RPMI8226 (cell line): ENCODE results near the gene BDNF.
A peak's percentile ranks its signal among the peaks of the same experiment; 100 is the strongest.
"Not testable (repeated sequence)": the region's sequence is repeated elsewhere in the genome, so short reads cannot be mapped to it uniquely, and the experiment has no call there.

Source experiments
- DNase-seq: peaks from one replicate; pipeline ENCODE4 v3.0.0-alpha.2; 2015

Gene BDNF

GRCh38 chr11:27700351-27701301 is at the start of gene BDNF:
TSS of gene BDNF (minus strand) at chr11:27700455. CDS start at chr11:27658564, 41,891 bp downstream.
- DNase-seq: no peak

- no peak for DNase-seq
Measured at GRCh38 chr11:27740362-27741013, 40.2 kb upstream of the BDNF start.

- no peak for DNase-seq
Measured at GRCh38 chr11:27735281-27735680, 35.0 kb upstream of the BDNF start.

GRCh38 chr11:27731803-27732202 is 31.5 kb upstream of the BDNF start:
- DNase-seq: not testable (repeated sequence)

- no peak for DNase-seq
Measured at GRCh38 chr11:27726981-27727380, 26.7 kb upstream of the BDNF start.

GRCh38 chr11:27723687-27724086 is 23.4 kb upstream of the BDNF start:
- no peak for DNase-seq

- DNase-seq: no peak
Measured at GRCh38 chr11:27722953-27723344, 22.7 kb upstream of the BDNF start.

GRCh38 chr11:27722117-27722952 is 22.1 kb upstream of the BDNF start:
- DNase-seq: no peak

GRCh38 chr11:27721264-27722116 is 21.2 kb upstream of the BDNF start:
- no peak for DNase-seq

GRCh38 chr11:27720277-27720830 is 20.1 kb upstream of the BDNF start:
- peak; percentile 45 for DNase-seq

- no peak for DNase-seq
Measured at GRCh38 chr11:27719546-27719925, 19.3 kb upstream of the BDNF start.

- DNase-seq: no peak
Measured at GRCh38 chr11:27718863-27719545, 18.7 kb upstream of the BDNF start.

GRCh38 chr11:27718346-27718862 is 18.1 kb upstream of the BDNF start:
- no peak for DNase-seq

GRCh38 chr11:27717801-27718229 is 17.6 kb upstream of the BDNF start:
- no peak for DNase-seq

- no peak for DNase-seq
Measured at GRCh38 chr11:27717377-27717776, 17.1 kb upstream of the BDNF start.

- DNase-seq: no peak
Measured at GRCh38 chr11:27716835-27717234, 16.6 kb upstream of the BDNF start.

GRCh38 chr11:27716216-27716615 is 16.0 kb upstream of the BDNF start:
- no peak for DNase-seq

- no peak for DNase-seq
Measured at GRCh38 chr11:27711725-27712124, 11.5 kb upstream of the BDNF start.

- DNase-seq: no peak
Measured at GRCh38 chr11:27710536-27710935, 10.3 kb upstream of the BDNF start.

GRCh38 chr11:27707676-27708075 is 7.4 kb upstream of the BDNF start:
- DNase-seq: no peak
